ENCODE measurements around the gene MAP1S. TPM values are rescaled to one million over a fixed set of nuclear protein-coding genes. Genes with fewer than 3 reads are reported as not detected.

MAP1S gene
- total and polyA plus RNA-seq, 2 of the 4 experiments (the other 2 are of a cell fraction) = 6.1 to 48.6 TPM

DNA sequence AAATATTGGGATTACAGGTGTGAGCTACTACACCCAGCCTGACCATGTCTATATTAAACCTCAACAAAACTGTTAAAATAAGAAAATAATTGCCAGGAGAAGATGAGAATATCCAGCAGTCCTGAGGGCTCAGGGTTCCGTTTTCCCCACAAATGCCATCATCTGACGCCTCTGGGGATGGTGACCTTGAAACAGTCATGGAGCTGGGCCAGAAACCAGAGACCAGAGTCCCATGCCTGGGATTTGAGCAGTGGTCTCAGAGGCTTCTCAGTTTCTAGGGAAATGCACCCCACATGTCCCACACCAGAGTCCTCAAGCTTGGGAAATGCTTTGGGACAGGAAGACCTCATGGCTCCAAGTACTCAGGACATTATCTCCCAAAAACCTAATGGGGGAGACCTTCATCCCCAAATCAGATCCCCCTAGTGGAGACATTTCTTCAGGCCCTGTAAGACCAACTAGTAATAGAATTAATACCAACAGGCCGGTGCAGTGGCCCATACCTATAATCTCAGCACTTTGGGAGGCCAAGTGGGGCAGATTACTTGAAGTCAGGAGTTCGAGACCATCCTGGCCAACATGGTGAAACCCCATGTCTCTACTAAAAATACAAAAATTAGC lies 2.9 kb upstream of the MAP1S start:
- WGBS, 2 experiments (ENCODE audit: extremely low coverage in 2 of 2, insufficient read length in 1 of 2) = no CpG with 5 or more reads among the region's 4 CpGs
- H3K27me3 ChIP-seq (ENCODE audit: control insufficient read depth, insufficient read depth, low read length) = no peaks in the 10 kb centered on the region
- intact Hi-C loops (cut with micrococcal nuclease) = no loop called here
- H4K20me1 ChIP-seq (ENCODE audit: insufficient read depth, low read length) = peaks cover 15% of the 10 kb centered on the region
- H3K56ac ChIP-seq (ENCODE audit: extremely low read depth, insufficient read depth, low read length) = no peak overlapping the region
- no peak overlapping the region; the same call in 2 of the 3 replicates for H2BK15ac ChIP-seq (ENCODE audit: low read depth, low read length)
- H2AK9ac ChIP-seq (replicated peaks; ENCODE audit: low read depth, low read length, poor library complexity) = no peak overlapping the region
- no peak overlapping the region for H3K4me2 ChIP-seq (ENCODE audit: low read depth, low read length)
- H3K14ac ChIP-seq (replicated peaks; ENCODE audit: low read depth, low read length) = no peak overlapping the region
- H4K91ac ChIP-seq (ENCODE audit: insufficient read depth, low read depth, low read length) = no peak overlapping the region
- no peak overlapping the region for H3K9ac ChIP-seq (ENCODE audit: low read depth, low read length)
- H2BK20ac ChIP-seq (ENCODE audit: low read depth, low read length) = peak overlapping the region; percentile 34; the same call in 1 of the 2 replicates
- no peak for ATAC-seq (ENCODE audit: low read depth)
- no peak overlapping the region for H3K4ac ChIP-seq (ENCODE audit: low read depth, low read length)
- H2BK5ac ChIP-seq (ENCODE audit: low read depth, low read length, poor library complexity, severe bottlenecking) = no peak overlapping the region
- H3K4me1 ChIP-seq (ENCODE audit: control insufficient read depth, insufficient read depth, low read length) = peaks cover 11% of the 10 kb centered on the region
- no peak for DNase-seq
- no peak overlapping the region for H4K5ac ChIP-seq (ENCODE audit: low read depth, low read length)
- CTCF ChIA-PET = interaction anchor here (0.9 kb wide), 1 partner anchor 51 kb away, joined by 3 read pairs; no protein-coding TSS in a partner anchor
- peaks cover 0 to 23% of the 10 kb centered on the region in 2 experiments for H3K79me1 ChIP-seq (ENCODE audit: low read depth in 1 of 2, low read length in 2 of 2)
- H4K8ac ChIP-seq (ENCODE audit: low read depth in 2 of 2, low read length in 2 of 2) = peak overlapping the region in 1 of 2 experiments; percentile 47; a peak in 1 of 4 replicates
- in situ Hi-C loops (cut with MboI; ENCODE audit: low sequenced_read_pairs) = no loop called here
- peaks cover 16% of the 10 kb centered on the region for H3K9me1 ChIP-seq (ENCODE audit: insufficient read depth, low read length)
- 0 out of 2 replicates have a peak, but pooled peaks cover 1% of the 10 kb centered on the region for H3K36me3 ChIP-seq (ENCODE audit: control insufficient read depth, insufficient read depth, low read length)
- no peak overlapping the region for H3K27ac ChIP-seq (ENCODE audit: insufficient read depth, low read length)
- no peak overlapping the region for H2BK120ac ChIP-seq (ENCODE audit: low read depth, low read length)
- POLR2A ChIA-PET (ENCODE audit: unreplicated experiment) = no interaction called here
- no peak overlapping the region for H3K23ac ChIP-seq (ENCODE audit: low read depth, low read length)
- BruUV-seq (replicated peaks) = no TSS peak
- no peaks in the 10 kb centered on the region for H3K9me3 ChIP-seq (ENCODE audit: control insufficient read depth, insufficient read depth, low read length)
- dilution Hi-C loops (cut with HindIII; ENCODE audit: low sequenced_read_pairs, unreplicated experiment) = no loop called here
- no peak overlapping the region for H2AFZ ChIP-seq (replicated peaks; ENCODE audit: low read length, poor library complexity)
- no peak overlapping the region for H3K18ac ChIP-seq (ENCODE audit: low read depth, low read length)
- H2AK5ac ChIP-seq (ENCODE audit: low read depth, low read length) = no peak overlapping the region; the same call in 1 of the 2 replicates
- no peak for TF ChIP-seq CHD1 (IDR thresholded peaks at IDR 0.05; ENCODE audit: low read depth, low read length)
- TF ChIP-seq, protein P1, sequence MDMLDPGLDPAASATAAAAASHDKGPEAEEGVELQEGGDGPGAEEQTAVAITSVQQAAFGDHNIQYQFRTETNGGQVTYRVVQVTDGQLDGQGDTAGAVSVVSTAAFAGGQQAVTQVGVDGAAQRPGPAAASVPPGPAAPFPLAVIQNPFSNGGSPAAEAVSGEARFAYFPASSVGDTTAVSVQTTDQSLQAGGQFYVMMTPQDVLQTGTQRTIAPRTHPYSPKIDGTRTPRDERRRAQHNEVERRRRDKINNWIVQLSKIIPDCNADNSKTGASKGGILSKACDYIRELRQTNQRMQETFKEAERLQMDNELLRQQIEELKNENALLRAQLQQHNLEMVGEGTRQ (IDR thresholded peaks at IDR 0.05; ENCODE audit: low read depth, low read length) = no peak
- no peak for TF ChIP-seq POLR2A (IDR thresholded peaks at IDR 0.05; ENCODE audit: low read depth, low read length)
- no peak for TF ChIP-seq MXI1 (IDR thresholded peaks at IDR 0.05; ENCODE audit: borderline replicate concordance, low read depth, low read length)
- TF ChIP-seq RCOR1 (IDR thresholded peaks at IDR 0.05; ENCODE audit: insufficient replicate concordance, low read length) = no peak
- TF ChIP-seq FOS (IDR thresholded peaks at IDR 0.05; ENCODE audit: low read depth, low read length) = no peak
- TF ChIP-seq RFX5 (IDR thresholded peaks at IDR 0.05; ENCODE audit: low read depth, low read length) = no peak
- TF ChIP-seq BHLHE40 (IDR thresholded peaks at IDR 0.05; ENCODE audit: low read depth, low read length) = no peak
- TF ChIP-seq, protein P2, sequence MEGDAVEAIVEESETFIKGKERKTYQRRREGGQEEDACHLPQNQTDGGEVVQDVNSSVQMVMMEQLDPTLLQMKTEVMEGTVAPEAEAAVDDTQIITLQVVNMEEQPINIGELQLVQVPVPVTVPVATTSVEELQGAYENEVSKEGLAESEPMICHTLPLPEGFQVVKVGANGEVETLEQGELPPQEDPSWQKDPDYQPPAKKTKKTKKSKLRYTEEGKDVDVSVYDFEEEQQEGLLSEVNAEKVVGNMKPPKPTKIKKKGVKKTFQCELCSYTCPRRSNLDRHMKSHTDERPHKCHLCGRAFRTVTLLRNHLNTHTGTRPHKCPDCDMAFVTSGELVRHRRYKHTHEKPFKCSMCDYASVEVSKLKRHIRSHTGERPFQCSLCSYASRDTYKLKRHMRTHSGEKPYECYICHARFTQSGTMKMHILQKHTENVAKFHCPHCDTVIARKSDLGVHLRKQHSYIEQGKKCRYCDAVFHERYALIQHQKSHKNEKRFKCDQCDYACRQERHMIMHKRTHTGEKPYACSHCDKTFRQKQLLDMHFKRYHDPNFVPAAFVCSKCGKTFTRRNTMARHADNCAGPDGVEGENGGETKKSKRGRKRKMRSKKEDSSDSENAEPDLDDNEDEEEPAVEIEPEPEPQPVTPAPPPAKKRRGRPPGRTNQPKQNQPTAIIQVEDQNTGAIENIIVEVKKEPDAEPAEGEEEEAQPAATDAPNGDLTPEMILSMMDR (conservative IDR thresholded peaks at IDR 0.05; ENCODE audit: low read depth, low read length) = no peak
- TF ChIP-seq, protein P3, sequence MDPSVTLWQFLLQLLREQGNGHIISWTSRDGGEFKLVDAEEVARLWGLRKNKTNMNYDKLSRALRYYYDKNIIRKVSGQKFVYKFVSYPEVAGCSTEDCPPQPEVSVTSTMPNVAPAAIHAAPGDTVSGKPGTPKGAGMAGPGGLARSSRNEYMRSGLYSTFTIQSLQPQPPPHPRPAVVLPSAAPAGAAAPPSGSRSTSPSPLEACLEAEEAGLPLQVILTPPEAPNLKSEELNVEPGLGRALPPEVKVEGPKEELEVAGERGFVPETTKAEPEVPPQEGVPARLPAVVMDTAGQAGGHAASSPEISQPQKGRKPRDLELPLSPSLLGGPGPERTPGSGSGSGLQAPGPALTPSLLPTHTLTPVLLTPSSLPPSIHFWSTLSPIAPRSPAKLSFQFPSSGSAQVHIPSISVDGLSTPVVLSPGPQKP (IDR thresholded peaks at IDR 0.05; ENCODE audit: borderline replicate concordance, low read depth, low read length) = no peak
- no peak for TF ChIP-seq MAFK (IDR thresholded peaks at IDR 0.05; ENCODE audit: low read depth, low read length)
- no peak for TF ChIP-seq RAD21 (IDR thresholded peaks at IDR 0.05; ENCODE audit: low read length)
- no peak for TF ChIP-seq MAZ (IDR thresholded peaks at IDR 0.05; ENCODE audit: borderline replicate concordance, low read depth, low read length)
- no peak overlapping the region for H3K4me3 ChIP-seq (ENCODE audit: insufficient read depth, low read depth, low read length)
